GM12892 (cell line): ENCODE results near the gene PFKM.

ENCODE experiments used
- POLR2A ChIP-seq: IDR thresholded peaks from 2 replicates; pipeline ENCODE4 v1.6.1; 2011; ENCODE audit warnings: low read depth, low read length, control low read depth
- POLR2AphosphoS5 ChIP-seq: IDR thresholded peaks from 2 replicates; pipeline ENCODE4 v1.6.1; 2011; ENCODE audit warnings: low read depth, low read length, control low read depth

DNA sequence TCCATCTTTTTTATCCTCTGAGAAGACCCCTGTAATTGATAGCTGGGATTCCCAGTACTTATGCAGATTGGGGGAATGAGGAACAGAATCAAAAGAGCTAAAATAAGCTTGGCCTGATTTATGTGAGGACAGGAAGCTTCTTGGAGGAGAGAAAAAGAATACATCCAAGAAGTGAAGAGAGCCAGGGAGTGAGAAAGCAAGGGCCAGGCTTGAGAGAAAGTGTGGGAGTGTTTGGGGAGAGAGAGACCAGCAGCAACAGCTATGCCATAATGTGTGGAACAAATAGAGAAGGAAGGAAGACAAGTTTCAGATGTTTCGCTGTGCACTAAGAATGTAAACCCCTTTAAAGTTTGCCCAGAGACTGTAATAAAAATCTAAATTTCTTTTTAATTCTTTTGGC, 60.3 kb downstream of the PFKM start:
- TF ChIP-seq POLR2A (no peak), POLR2AphosphoS5 (no peak)
